ENCODE results near the gene MEOX1. TPM values are rescaled to one million over a fixed set of nuclear protein-coding genes. Genes with fewer than 3 reads are reported as not detected.
A peak's percentile ranks its signal among the peaks of the same experiment; 100 is the strongest.

The MEOX1 gene
- total and polyA plus RNA-seq, 2 of the 4 experiments (the other 2 are of a cell fraction) = 0.48 to 0.72 TPM

GRCh38 chr17:43598357-43599045 is 63.2 kb downstream of the MEOX1 start:
- ATAC-seq (ENCODE audit: low read depth) (peak; percentile 70), DNase-seq (no peak)
- no peaks in the 10 kb centered on the region for H3K27me3 ChIP-seq (ENCODE audit: control insufficient read depth, insufficient read depth, low read length)
- H3K4me3 ChIP-seq (ENCODE audit: insufficient read depth, low read depth, low read length) = no peak overlapping the region
- H3K9me1 ChIP-seq (ENCODE audit: insufficient read depth, low read length) = 0 out of 2 replicates have a peak, but pooled peaks cover 3% of the 10 kb centered on the region
- H2AK9ac ChIP-seq (replicated peaks; ENCODE audit: low read depth, low read length, poor library complexity) = no peak overlapping the region
- dilution Hi-C loops (cut with HindIII; ENCODE audit: low sequenced_read_pairs, unreplicated experiment) (no loop called here), intact Hi-C loops (cut with micrococcal nuclease) (no loop called here), in situ Hi-C loops (cut with MboI; ENCODE audit: low sequenced_read_pairs) (no loop called here)
- POLR2A ChIA-PET (ENCODE audit: unreplicated experiment) = no interaction called here
- no peak overlapping the region for H3K56ac ChIP-seq (ENCODE audit: extremely low read depth, insufficient read depth, low read length)
- H3K4me2 ChIP-seq (ENCODE audit: low read depth, low read length) = no peak overlapping the region; the same call in 1 of the 2 replicates
- no peak overlapping the region for H2BK5ac ChIP-seq (ENCODE audit: low read depth, low read length, poor library complexity, severe bottlenecking)
- no peaks in the 10 kb centered on the region for H3K79me1 ChIP-seq (ENCODE audit: low read depth in 1 of 2, low read length in 2 of 2)
- H3K18ac ChIP-seq (ENCODE audit: low read depth, low read length) = peak overlapping the region; percentile 1; the same call in 1 of the 2 replicates
- H2BK20ac ChIP-seq (ENCODE audit: low read depth, low read length) = peak overlapping the region; percentile 18; the same call in 1 of the 2 replicates
- no peaks in the 10 kb centered on the region for H3K9me3 ChIP-seq (ENCODE audit: control insufficient read depth, insufficient read depth, low read length)
- no CpG with 5 or more reads among the region's 4 CpGs for WGBS, 2 experiments (ENCODE audit: extremely low coverage in 2 of 2, insufficient read length in 1 of 2)
- peak overlapping the region; percentile 33; the same call in 1 of the 2 replicates for H3K4ac ChIP-seq (ENCODE audit: low read depth, low read length)
- H4K5ac ChIP-seq (ENCODE audit: low read depth, low read length) = peak overlapping the region; percentile 10; the same call in 1 of the 2 replicates
- H3K36me3 ChIP-seq (ENCODE audit: control insufficient read depth, insufficient read depth, low read length) = no peaks in the 10 kb centered on the region
- no peak overlapping the region; the same call in 2 of the 3 replicates for H2BK15ac ChIP-seq (ENCODE audit: low read depth, low read length)
- H3K9ac ChIP-seq (ENCODE audit: low read depth, low read length) = no peak overlapping the region
- H2BK120ac ChIP-seq (ENCODE audit: low read depth, low read length) = 0 out of 2 replicates have a peak overlapping the region, but pooled peaks have one; percentile 9
- CTCF ChIA-PET = no interaction called here
- no peak overlapping the region for H2AFZ ChIP-seq (replicated peaks; ENCODE audit: low read length, poor library complexity)
- peak overlapping the region in 1 of 2 experiments; percentile 14; a peak in 1 of 4 replicates for H4K8ac ChIP-seq (ENCODE audit: low read depth in 2 of 2, low read length in 2 of 2)
- no peak overlapping the region; the same call in 1 of the 2 replicates for H3K14ac ChIP-seq (replicated peaks; ENCODE audit: low read depth, low read length)
- H3K4me1 ChIP-seq (ENCODE audit: control insufficient read depth, insufficient read depth, low read length) = peaks cover 7% of the 10 kb centered on the region
- no peaks in the 10 kb centered on the region for H4K20me1 ChIP-seq (ENCODE audit: insufficient read depth, low read length)
- H3K27ac ChIP-seq (ENCODE audit: insufficient read depth, low read length) = no peak overlapping the region
- H3K23ac ChIP-seq (ENCODE audit: low read depth, low read length) = no peak overlapping the region
- peak overlapping the region; percentile 23; the same call in 1 of the 2 replicates for H4K91ac ChIP-seq (ENCODE audit: insufficient read depth, low read depth, low read length)
- BruUV-seq (replicated peaks) = no TSS peak
- 0 out of 2 replicates have a peak overlapping the region, but pooled peaks have one; percentile 48 for H2AK5ac ChIP-seq (ENCODE audit: low read depth, low read length)
- no peak for TF ChIP-seq MXI1 (IDR thresholded peaks at IDR 0.05; ENCODE audit: borderline replicate concordance, low read depth, low read length)
- no peak for TF ChIP-seq MAZ (IDR thresholded peaks at IDR 0.05; ENCODE audit: borderline replicate concordance, low read depth, low read length)
- no peak for TF ChIP-seq SMC3 (IDR thresholded peaks at IDR 0.05; ENCODE audit: low read depth, low read length)
- TF ChIP-seq, protein P1, sequence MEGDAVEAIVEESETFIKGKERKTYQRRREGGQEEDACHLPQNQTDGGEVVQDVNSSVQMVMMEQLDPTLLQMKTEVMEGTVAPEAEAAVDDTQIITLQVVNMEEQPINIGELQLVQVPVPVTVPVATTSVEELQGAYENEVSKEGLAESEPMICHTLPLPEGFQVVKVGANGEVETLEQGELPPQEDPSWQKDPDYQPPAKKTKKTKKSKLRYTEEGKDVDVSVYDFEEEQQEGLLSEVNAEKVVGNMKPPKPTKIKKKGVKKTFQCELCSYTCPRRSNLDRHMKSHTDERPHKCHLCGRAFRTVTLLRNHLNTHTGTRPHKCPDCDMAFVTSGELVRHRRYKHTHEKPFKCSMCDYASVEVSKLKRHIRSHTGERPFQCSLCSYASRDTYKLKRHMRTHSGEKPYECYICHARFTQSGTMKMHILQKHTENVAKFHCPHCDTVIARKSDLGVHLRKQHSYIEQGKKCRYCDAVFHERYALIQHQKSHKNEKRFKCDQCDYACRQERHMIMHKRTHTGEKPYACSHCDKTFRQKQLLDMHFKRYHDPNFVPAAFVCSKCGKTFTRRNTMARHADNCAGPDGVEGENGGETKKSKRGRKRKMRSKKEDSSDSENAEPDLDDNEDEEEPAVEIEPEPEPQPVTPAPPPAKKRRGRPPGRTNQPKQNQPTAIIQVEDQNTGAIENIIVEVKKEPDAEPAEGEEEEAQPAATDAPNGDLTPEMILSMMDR (conservative IDR thresholded peaks at IDR 0.05; ENCODE audit: low read depth, low read length) = no peak
- no peak for TF ChIP-seq RFX5 (IDR thresholded peaks at IDR 0.05; ENCODE audit: low read depth, low read length)
- TF ChIP-seq ELK1 (IDR thresholded peaks at IDR 0.05; ENCODE audit: borderline replicate concordance, low read depth, low read length) = no peak
- TF ChIP-seq RAD21 (IDR thresholded peaks at IDR 0.05; ENCODE audit: low read length) = no peak
- no peak for TF ChIP-seq CEBPB (IDR thresholded peaks at IDR 0.05; ENCODE audit: low read depth, low read length)
- TF ChIP-seq RCOR1 (IDR thresholded peaks at IDR 0.05; ENCODE audit: insufficient replicate concordance, low read length) = no peak
- no peak for TF ChIP-seq MAFK (IDR thresholded peaks at IDR 0.05; ENCODE audit: low read depth, low read length)
- TF ChIP-seq BHLHE40 (IDR thresholded peaks at IDR 0.05; ENCODE audit: low read depth, low read length) = no peak
- TF ChIP-seq, protein P2, sequence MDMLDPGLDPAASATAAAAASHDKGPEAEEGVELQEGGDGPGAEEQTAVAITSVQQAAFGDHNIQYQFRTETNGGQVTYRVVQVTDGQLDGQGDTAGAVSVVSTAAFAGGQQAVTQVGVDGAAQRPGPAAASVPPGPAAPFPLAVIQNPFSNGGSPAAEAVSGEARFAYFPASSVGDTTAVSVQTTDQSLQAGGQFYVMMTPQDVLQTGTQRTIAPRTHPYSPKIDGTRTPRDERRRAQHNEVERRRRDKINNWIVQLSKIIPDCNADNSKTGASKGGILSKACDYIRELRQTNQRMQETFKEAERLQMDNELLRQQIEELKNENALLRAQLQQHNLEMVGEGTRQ (IDR thresholded peaks at IDR 0.05; ENCODE audit: low read depth, low read length) = no peak
- no peak for TF ChIP-seq FOS (IDR thresholded peaks at IDR 0.05; ENCODE audit: low read depth, low read length)
- no peak for TF ChIP-seq NFE2L2 (IDR thresholded peaks at IDR 0.05; ENCODE audit: low read depth, low read length)

Measured in IMR-90 (cell line).